Measurements from ENCODE around the gene ANKFN1.

GRCh38 chr17:56532926-56533325, 379.7 kb downstream of the ANKFN1 start:
- TF ChIP-seq POLR2A (IDR thresholded peaks at IDR 0.05), result no peak
- TF ChIP-seq, protein P1, sequence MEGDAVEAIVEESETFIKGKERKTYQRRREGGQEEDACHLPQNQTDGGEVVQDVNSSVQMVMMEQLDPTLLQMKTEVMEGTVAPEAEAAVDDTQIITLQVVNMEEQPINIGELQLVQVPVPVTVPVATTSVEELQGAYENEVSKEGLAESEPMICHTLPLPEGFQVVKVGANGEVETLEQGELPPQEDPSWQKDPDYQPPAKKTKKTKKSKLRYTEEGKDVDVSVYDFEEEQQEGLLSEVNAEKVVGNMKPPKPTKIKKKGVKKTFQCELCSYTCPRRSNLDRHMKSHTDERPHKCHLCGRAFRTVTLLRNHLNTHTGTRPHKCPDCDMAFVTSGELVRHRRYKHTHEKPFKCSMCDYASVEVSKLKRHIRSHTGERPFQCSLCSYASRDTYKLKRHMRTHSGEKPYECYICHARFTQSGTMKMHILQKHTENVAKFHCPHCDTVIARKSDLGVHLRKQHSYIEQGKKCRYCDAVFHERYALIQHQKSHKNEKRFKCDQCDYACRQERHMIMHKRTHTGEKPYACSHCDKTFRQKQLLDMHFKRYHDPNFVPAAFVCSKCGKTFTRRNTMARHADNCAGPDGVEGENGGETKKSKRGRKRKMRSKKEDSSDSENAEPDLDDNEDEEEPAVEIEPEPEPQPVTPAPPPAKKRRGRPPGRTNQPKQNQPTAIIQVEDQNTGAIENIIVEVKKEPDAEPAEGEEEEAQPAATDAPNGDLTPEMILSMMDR (IDR thresholded peaks at IDR 0.05), result no peak
